ENCODE results near the gene GAREM1.

The GAREM1 gene

GRCh38 chr18:32459361-32460101 is 11.2 kb downstream of the GAREM1 start:
- DNase-seq (ENCODE audit: low read depth): no peak

- DNase-seq (ENCODE audit: low read depth): no peak
Observed at GRCh38 chr18:32455361-32455760, 15.3 kb downstream of the GAREM1 start.

- peak; percentile 20 for DNase-seq (ENCODE audit: low read depth)
Observed at GRCh38 chr18:32454593-32454992, 16.1 kb downstream of the GAREM1 start.

GRCh38 chr18:32450874-32451273 is 19.8 kb downstream of the GAREM1 start:
- DNase-seq (ENCODE audit: low read depth): no peak

- peak; percentile 65 for DNase-seq (ENCODE audit: low read depth)
Observed at GRCh38 chr18:32450026-32450691, 20.5 kb downstream of the GAREM1 start.

GRCh38 chr18:32446780-32447179 is 23.9 kb downstream of the GAREM1 start:
- DNase-seq (ENCODE audit: low read depth): no peak

DNA sequence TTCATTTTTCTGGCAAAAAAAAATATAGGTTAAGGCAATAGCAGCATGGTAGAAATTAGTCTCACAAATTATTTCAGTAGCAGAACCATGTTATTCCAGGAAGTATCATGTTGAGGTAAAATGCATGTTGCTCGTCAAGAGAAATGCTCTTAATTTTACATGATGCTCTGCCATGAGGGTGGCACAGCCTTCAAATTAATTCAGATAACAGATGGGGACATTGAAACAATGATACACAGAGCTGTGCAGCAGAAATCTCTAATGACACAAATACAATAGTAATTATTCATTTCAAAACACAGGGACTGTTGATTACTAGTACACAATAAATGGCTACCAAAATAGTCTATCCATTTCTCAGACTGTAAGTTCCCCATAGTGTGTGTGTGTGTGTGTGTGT is 24.8 kb downstream of the GAREM1 start:
- DNase-seq (ENCODE audit: low read depth): no peak

DNA sequence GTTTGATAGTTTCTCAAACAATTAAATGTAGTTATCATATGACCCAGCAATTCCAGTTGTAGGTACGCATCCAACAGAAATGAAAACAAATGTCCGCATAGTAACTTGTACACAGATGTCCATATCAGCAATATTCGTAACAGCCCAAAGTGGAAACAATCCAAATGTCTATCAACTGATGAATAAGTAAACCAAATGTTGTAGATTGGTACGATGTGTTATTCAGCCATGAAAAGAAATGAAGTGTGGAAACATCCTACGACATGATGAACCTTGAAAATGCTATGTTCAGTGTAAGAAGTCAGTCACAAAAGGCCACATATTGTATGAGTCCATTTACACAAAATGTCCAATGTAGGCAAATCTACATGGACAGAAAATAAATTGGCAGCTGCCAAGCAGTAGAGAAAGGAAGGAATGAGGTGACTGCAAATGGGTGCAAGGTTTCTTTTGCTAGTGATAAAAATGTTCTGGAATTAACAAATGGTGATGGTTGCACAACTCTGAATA is 26.9 kb downstream of the GAREM1 start:
- no peak for DNase-seq (ENCODE audit: low read depth)

- DNase-seq (ENCODE audit: low read depth): no peak
Observed at GRCh38 chr18:32443033-32443705, 27.5 kb downstream of the GAREM1 start.

DNA sequence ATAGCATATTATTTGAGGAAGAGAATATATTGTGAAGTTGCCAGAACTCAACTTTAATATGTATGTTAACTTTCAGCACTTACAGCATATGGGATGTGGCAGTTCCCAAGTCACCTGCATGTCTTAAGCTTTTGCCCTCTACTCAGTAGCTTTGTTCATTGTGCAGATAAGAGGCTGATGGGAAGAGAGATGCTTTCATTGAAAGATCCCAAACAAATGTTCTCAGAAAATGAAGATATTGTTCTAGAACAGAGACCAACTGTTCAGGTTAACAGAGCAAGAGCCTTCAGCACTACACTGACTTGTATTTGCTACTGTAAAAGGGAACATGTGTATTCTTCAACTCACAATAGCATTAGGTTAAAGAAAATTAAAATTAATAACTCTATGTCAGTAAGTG is 28.1 kb downstream of the GAREM1 start:
- DNase-seq (ENCODE audit: low read depth): no peak

DNA sequence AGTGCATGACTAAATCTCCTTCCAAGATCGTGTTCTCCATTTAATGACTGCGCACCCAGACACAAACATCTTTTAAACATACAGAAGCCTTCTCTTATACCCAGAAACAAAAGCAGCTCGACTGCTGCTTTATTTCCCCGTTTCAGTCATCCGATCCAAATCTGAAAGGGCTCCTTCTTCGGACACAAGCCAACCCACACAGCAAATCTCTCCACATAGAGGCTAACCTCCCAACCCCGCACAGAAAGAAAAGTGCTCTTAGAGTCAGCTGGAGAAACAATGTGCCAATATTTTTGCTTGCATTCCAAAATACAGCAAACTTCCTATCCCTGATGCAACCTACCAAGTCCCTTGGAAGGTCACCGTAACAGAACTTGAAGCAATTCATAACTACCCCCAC is 29.1 kb downstream of the GAREM1 start:
- DNase-seq (ENCODE audit: low read depth): no peak

DNA sequence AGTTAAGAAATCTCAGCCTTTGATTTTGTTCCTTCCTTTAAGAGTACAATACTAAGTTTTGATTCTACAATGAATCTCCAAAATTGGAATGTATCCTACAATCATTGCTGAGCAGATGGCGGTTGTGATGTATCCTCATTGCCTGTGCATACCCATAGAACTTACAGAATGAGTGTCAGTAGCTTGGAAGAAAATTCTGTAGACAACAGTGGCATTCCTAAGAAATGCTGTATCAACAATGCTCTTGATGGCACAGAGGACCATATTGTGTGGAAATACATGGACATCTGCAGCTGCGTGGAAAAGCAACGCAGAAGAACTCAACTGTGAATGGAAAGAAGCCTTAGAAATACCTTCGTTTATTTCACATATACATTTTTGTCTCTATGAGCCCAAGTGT is 30.2 kb downstream of the GAREM1 start:
- no peak for DNase-seq (ENCODE audit: low read depth)

- no peak for DNase-seq (ENCODE audit: low read depth)
Observed at GRCh38 chr18:32439802-32440201, 30.9 kb downstream of the GAREM1 start.

GRCh38 chr18:32439241-32439640 is 31.4 kb downstream of the GAREM1 start:
- DNase-seq (ENCODE audit: low read depth): no peak

- no peak for DNase-seq (ENCODE audit: low read depth)
Observed at GRCh38 chr18:32438173-32438572, 32.5 kb downstream of the GAREM1 start.

GRCh38 chr18:32437100-32437834 is 33.4 kb downstream of the GAREM1 start:
- DNase-seq (ENCODE audit: low read depth): peak; percentile 41

GRCh38 chr18:32435631-32436500 is 34.8 kb downstream of the GAREM1 start:
- no peak for DNase-seq (ENCODE audit: low read depth)

DNA sequence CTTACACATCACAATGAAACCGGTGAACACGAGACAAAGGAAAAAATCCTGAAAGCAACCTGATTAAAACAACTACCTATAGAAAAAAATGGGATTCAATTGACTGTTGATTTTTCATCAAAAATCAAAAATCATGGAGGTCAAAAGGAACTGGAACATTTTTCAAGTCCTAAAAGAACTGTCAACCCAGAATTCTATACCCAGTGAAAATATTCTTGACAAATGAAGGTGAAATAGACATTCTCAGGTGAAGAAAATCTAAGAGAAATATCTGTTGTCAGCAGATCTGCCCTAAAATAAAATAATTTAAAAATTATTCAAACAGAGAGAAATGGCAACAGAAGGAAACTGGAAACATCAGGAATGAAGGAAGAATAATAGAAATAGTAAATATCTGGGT is 38.9 kb downstream of the GAREM1 start:
- DNase-seq (ENCODE audit: low read depth): no peak

GRCh38 chr18:32429402-32429801 is 41.3 kb downstream of the GAREM1 start:
- no peak for DNase-seq (ENCODE audit: low read depth)

- peak; percentile 30 for DNase-seq (ENCODE audit: low read depth)
Observed at GRCh38 chr18:32427084-32427900, 43.4 kb downstream of the GAREM1 start.

Measured in amniotic epithelial cell (primary cell).